Measurements from ENCODE around the gene NMB. TPM values are rescaled to one million over a fixed set of nuclear protein-coding genes. Genes with fewer than 3 reads are reported as not detected.
A peak's percentile ranks its signal among the peaks of the same experiment; 100 is the strongest.

NMB gene
- total and polyA plus RNA-seq, 10 donors, result 1.0 to 5.5 (median 2.5) TPM

DNA sequence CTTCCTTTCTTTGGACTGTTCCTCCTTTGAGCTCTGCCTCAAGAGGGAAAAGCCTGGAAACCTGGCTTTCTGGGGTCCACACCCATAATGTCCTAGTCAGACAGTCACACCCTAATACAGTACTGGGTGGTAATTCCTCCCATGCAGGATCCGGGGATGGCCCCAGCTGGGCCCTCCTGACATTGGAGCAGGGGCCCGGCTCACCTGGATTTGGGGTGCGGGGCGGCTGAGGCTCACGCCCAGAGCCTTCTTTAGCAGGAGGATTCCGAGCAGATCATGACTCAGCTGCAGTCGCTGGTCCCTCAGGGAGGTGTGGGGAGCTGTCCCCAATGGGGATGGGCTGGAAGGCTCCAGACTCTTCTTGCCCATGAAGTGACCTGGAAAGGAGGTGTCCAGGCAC is 1.0 kb downstream of the NMB start:
- WGBS, 5 donors, result 90 to 99% (median 94%) methylated on average over 7 of the region's 7 CpGs
- TF ChIP-seq, protein P1, sequence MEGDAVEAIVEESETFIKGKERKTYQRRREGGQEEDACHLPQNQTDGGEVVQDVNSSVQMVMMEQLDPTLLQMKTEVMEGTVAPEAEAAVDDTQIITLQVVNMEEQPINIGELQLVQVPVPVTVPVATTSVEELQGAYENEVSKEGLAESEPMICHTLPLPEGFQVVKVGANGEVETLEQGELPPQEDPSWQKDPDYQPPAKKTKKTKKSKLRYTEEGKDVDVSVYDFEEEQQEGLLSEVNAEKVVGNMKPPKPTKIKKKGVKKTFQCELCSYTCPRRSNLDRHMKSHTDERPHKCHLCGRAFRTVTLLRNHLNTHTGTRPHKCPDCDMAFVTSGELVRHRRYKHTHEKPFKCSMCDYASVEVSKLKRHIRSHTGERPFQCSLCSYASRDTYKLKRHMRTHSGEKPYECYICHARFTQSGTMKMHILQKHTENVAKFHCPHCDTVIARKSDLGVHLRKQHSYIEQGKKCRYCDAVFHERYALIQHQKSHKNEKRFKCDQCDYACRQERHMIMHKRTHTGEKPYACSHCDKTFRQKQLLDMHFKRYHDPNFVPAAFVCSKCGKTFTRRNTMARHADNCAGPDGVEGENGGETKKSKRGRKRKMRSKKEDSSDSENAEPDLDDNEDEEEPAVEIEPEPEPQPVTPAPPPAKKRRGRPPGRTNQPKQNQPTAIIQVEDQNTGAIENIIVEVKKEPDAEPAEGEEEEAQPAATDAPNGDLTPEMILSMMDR (IDR thresholded peaks at IDR 0.05 in 8 of 11, conservative IDR thresholded peaks at IDR 0.05 in 3 of 11), result no peak
- TF ChIP-seq POLR2AphosphoS5 (IDR thresholded peaks at IDR 0.05), result peak in 1 of 3 donors; percentile 18
- H3K27me3 ChIP-seq (replicated peaks in 1 of 7), result no peaks in the 10 kb centered on the region
- H3K27ac ChIP-seq, result no peak overlapping the region
- intact Hi-C loops (cut with DNase I; ENCODE audit: low total_unique reads), result loop anchor here (10.0 kb wide), 1 partner anchor 62 kb away; no protein-coding TSS in a partner anchor
- H3K36me3 ChIP-seq, result peaks cover 0 to 16% (median 6%) of the 10 kb centered on the region in 6 donors
- peaks cover 10 to 72% (median 53%) of the 10 kb centered on the region in 6 donors for H3K4me1 ChIP-seq
- no peak overlapping the region for H3K4me3 ChIP-seq
- no peaks in the 10 kb centered on the region for H3K9me3 ChIP-seq
- no peak for DNase-seq

- H3K4me1 ChIP-seq, result peaks cover 10 to 87% (median 51%) of the 10 kb centered on the region in 6 donors
- DNase-seq, result peak; percentile 94
- H3K36me3 ChIP-seq, result peaks cover 0 to 31% (median 24%) of the 10 kb centered on the region in 6 donors
- TF ChIP-seq, protein P1 (IDR thresholded peaks at IDR 0.05 in 8 of 11, conservative IDR thresholded peaks at IDR 0.05 in 3 of 11), result peak; percentile 30 to 78 (median 68)
- peak in 1 of 3 donors; percentile 57 for TF ChIP-seq POLR2AphosphoS5 (IDR thresholded peaks at IDR 0.05)
- TF ChIP-seq POLR2A (IDR thresholded peaks at IDR 0.05), result no peak
- H3K27me3 ChIP-seq (replicated peaks in 1 of 7), result no peaks in the 10 kb centered on the region
- peak overlapping the region; percentile 76 to 98 (median 93) for H3K4me3 ChIP-seq
- intact Hi-C loops (cut with DNase I; ENCODE audit: low total_unique reads), result loop anchor here (10.0 kb wide), 1 partner anchor 60 kb away; no protein-coding TSS in a partner anchor
- no peaks in the 10 kb centered on the region for H3K9me3 ChIP-seq
- H3K27ac ChIP-seq, result peak overlapping the region; percentile 57 to 92 (median 88)
- WGBS, 5 donors, result 5 to 7% (median 6%) methylated on average over 19 of the region's 19 CpGs
Observed at GRCh38 chr15:84654689-84655453, 3.1 kb downstream of the NMB start.

- intact Hi-C loops (cut with DNase I; ENCODE audit: low total_unique reads), result loop anchor here (10.0 kb wide), 1 partner anchor 59 kb away; no protein-coding TSS in a partner anchor
- H3K27ac ChIP-seq, result peak within 1 kb of the TSS; percentile 57 to 92 (median 88)
- peak within 1 kb of the TSS; percentile 76 to 98 (median 93) for H3K4me3 ChIP-seq
- DNase-seq, result peak; percentile 99
- H3K4me1 ChIP-seq, result peaks cover 10 to 87% (median 51%) of the 10 kb centered on the region in 6 donors
- H3K36me3 ChIP-seq, result peaks cover 0 to 39% (median 30%) of the 10 kb centered on the region in 6 donors
- WGBS, 5 donors, result 0 to 1% (median 0%) methylated on average over 13 to 49 of the region's 49 CpGs
- TF ChIP-seq POLR2A (IDR thresholded peaks at IDR 0.05) (peak; percentile 13 to 62 (median 17)), POLR2AphosphoS5 (IDR thresholded peaks at IDR 0.05) (peak; percentile 94 to 98 (median 96))
- TF ChIP-seq, protein P1 (IDR thresholded peaks at IDR 0.05 in 8 of 11, conservative IDR thresholded peaks at IDR 0.05 in 3 of 11), result peak in 1 of 11 experiments; percentile 12
- H3K9me3 ChIP-seq, result no peaks in the 10 kb centered on the region
- H3K27me3 ChIP-seq (replicated peaks in 1 of 7), result no peaks in the 10 kb centered on the region
Observed at GRCh38 chr15:84653910-84654688, 3.9 kb downstream of the NMB start, which contains the start of gene WDR73. Gene WDR73, minus strand, starts transcription at chr15:84654283. Its CDS starts 9 bp downstream, at chr15:84654274.

Data from spleen (tissue), 11 donors.